GM18498 (cell line): ENCODE results near the gene PACS1.
A peak's percentile ranks its signal among the peaks of the same experiment; 100 is the strongest.

ENCODE experiments used
- ATAC-seq: cut with Tn5 transposase; IDR thresholded peaks from one replicate; pipeline ENCODE4 v1.9.1; 2021; ENCODE audit warnings: mild to moderate bottlenecking, moderate library complexity; ENCODE audit not compliant: unreplicated experiment

The PACS1 gene

GRCh38 chr11:66218846-66219620 lies 149.0 kb downstream of the PACS1 start:
- ATAC-seq, result no peak

GRCh38 chr11:66219846-66220565 lies 149.9 kb downstream of the PACS1 start:
- no peak for ATAC-seq

DNA sequence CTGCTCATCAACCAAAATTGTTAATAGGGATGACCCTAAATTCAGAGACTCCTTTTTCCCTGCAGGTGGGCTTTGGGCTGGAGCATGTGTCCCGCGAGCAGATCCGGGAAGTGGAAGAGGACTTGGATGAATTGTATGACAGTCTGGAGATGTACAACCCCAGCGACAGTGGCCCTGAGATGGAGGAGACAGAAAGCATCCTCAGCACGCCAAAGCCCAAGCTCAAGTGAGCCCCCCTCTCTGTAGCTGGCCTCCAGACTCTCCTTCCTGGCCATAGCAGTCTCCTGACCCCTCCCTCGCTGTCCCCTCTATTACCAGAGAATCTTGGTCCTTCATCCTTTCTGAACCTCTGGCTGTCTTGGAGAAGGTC lies 150.5 kb downstream of the PACS1 start:
- ATAC-seq, result no peak

- no peak for ATAC-seq
Measured at GRCh38 chr11:66221012-66221411, 150.9 kb downstream of the PACS1 start.

GRCh38 chr11:66221726-66222236 lies 151.7 kb downstream of the PACS1 start:
- peak; percentile 8 for ATAC-seq

DNA sequence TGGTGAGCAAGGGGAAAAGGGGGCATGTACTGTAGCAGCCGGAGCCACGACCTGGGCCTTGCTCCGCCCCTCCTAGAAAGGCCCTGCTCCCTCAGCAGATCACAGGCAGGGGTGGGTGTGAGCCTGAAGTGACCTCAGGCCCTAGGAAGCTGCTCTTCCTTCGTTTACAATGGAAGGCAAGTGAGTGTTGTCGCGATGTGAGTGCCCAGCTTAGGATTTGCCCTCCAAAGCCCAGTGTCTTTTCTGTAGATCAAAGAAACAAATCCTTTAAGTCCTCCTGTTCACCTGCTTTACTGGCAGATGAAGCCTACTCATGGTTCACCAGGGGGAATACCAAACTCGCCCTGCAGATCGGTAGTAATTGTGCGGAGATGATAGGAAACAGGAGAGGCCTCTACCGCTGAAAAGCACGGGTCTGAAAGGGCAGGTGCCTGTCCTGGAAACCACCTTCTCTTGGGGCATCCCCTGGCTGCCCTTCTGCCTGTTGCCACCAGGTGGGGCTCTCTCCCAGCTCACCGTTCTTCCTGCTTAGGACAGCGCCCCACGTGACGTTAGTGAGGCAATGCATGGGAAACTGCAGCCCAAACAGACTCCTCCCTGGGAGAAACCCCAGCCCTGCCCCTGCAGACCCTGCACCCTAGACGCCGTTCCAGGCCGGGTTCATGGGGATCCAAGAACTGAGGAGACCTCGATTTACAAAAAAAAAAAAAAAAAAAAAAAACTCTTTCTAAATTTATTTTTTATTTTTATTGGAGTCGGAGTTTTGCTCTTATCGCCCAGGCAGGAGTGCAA lies 152.5 kb downstream of the PACS1 start:
- ATAC-seq, result peak; percentile 86

DNA sequence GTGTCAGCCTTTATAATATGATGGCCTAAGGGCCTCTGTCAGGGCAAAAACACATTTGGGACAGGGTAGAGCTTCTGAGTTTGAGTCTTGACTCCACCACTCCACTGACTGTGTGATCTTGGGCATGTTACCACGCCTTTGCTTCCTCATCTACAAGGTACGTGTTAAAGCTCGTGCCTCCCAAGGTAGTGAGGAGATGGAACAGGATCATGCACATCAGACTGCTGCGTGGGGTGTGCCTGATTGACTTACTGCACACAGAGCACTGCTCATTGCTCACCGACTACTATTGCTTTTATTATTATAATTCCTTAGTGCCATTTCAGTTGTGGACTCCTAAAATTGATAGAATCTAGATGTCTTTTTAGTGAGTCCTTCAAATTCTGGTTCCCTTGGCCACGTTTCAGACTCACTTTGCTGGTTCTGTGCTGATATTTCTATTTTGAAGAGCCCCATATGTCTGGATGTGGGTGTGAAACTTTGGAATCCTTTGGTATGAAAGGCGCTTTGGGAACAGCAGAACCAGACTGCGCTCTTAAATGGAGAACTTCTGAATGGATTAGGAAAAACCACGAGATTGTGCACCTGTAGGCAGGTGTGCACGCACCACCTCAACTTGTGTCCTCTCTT lies 154.3 kb downstream of the PACS1 start:
- ATAC-seq, result no peak

DNA sequence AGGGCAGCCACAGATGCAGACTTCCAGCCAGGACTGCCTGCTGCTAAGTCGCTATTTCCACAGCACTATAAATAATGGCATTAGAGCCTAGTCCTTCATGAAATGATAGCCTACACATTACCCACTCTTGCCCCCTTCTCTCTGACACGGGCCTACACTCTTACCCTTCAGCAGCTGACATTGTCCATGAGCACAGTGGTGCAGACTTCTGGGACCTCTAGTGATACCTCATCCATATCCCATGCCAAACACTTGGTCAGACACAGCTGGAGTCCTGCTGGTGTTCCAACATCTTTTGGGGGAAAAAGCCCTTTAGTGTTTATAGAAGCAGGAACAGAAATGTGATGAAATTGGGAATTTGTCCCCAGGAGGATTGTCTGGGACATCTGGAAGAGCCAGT lies 155.0 kb downstream of the PACS1 start:
- no peak for ATAC-seq

DNA sequence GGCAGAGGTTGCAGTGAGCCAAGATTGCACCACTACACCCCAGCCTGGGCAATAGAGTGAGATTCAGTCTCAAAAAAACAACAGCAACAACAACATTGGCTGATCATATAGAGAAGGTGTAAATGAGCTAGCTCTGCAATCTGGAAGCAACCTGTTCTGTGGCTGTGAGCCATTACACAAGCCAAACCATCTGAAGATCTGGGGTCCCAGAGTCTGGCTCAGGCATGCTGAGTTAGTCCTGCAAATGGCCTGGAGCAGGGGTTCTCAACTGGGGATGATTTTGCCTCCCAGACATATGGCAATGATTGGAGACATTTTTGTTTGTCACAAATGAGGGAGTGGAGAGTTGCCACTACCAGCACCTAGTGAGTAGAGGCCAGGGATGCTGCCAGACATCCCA lies 156.0 kb downstream of the PACS1 start:
- no peak for ATAC-seq

GRCh38 chr11:66227700-66228099 lies 157.6 kb downstream of the PACS1 start:
- no peak for ATAC-seq

- ATAC-seq, result no peak
Measured at GRCh38 chr11:66228521-66228920, 158.4 kb downstream of the PACS1 start.

DNA sequence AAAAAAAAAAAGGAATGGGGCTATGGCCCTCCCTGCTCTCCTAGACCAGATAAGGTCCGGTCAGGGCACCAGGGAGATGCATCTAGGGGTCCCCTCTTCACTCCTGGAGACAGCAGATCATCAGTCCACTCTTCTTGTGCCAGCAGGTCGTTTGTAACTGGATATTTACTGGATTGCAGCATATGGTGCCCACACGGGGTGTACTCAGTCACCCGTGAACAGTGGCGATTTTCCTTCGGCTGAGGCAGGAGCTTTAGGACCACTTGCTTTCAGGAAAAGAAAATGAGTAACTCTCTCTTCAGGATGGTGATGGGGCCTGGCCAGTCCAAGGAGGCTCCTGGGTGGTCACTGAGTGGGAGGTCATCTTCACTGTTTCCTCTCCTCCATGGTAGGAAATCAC lies 160.1 kb downstream of the PACS1 start:
- ATAC-seq, result no peak

DNA sequence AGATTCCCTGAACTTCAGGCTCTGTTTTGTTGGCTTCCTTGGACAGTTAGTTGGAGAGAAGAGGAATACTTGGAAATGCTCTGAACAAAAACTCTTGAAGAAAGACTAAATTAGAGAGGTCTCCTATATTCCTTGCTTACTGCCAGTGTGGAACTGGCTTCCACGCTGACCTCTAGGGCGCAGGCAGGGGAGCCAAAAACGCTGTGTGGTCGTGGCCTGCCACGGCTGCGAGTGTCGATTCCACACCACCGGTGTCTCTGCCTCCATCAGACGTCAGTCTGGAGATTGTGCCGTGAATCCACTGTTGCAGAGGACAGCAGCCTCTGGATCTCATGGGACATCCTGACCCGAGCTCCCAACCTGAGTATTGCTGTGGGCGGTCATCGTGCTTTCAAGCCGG lies 160.9 kb downstream of the PACS1 start:
- no peak for ATAC-seq

GRCh38 chr11:66231561-66231960 lies 161.5 kb downstream of the PACS1 start:
- ATAC-seq, result no peak

DNA sequence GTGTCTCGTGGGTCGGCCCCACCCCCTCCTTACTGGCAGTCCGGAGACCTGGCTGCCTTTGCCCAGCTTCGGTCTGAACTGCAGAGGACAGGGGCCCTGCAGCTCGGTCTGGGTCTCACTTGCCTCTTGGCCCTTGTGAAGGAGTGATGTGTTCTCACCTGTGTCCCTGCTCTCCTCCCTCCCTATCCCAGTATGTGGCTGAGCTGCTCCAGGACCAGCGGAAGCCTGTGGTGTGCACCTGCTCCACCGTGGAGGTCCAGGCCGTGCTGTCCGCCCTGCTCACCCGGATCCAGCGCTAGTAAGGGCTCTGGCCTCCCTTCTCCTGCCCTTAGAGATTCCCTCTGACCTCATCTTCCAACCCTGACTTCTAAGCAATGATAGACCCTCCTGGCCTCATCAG lies 162.7 kb downstream of the PACS1 start:
- ATAC-seq, result no peak

DNA sequence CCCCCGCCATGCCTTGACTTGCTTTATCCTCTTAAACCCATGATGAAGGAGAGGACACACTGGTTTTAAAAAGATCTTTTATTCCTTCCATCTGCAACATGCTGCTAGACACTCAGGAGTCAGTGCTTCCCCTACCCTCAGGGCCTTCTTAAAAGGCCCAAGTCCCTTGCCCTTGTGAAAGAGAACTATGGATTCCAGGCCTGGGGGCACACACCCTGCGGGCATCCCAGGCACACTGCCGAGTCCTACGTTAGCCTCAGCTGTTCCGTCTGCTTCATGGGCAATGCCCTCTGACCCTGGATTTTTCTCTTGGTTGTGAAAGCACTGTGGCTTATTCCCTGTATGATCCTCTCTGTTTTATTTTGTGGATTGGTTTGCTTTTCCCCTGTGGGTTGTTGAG lies 163.2 kb downstream of the PACS1 start:
- no peak for ATAC-seq

- no peak for ATAC-seq
Measured at GRCh38 chr11:66235141-66235540, 165.1 kb downstream of the PACS1 start.

DNA sequence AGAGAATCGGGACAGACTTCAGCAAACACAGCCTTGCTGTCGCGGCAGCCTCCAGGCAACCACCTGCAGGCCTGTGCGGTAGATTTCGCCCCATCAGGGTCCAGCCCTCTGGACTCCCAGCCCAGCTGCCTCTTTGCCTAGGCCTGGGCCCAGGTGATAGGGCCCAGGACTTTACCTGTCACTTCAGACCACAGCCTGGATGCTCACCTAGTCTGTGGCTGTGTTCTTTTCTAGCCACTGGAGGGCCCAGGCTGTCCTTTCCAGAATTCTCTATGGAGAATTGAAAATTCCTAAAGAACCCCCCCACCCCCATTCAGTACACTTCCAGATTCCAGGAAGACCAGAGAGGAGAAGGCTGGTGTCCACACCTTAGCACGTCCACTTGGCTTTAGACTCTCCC lies 167.8 kb downstream of the PACS1 start:
- no peak for ATAC-seq

DNA sequence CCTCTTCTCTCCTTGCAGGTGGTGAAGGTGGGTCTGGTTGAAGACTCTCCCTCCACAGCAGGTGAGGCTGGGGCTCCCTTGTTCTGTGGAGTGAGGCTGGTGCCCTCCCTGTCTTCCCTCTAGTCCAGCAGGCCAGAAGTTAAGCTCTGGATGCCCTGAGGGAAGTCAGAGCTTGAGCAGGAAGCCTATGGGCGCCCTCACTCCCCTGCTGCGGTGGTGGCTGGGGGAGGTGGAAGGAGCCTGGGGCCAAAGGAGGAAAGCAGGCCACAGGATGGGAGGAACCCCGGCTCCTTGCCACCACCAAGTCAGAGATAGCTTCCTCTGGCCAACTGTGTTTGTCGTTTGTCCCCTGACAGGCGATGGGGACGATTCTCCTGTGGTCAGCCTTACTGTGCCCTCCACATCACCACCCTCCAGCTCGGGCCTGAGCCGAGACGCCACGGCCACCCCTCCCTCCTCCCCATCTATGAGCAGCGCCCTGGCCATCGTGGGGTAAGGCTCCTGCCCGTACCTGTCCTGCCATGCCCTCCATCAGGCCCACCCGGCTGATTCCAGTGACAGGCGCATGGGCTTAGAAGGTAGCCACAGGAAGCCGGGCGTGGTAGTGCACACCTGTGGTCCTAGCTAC lies 168.8 kb downstream of the PACS1 start:
- ATAC-seq, result no peak

DNA sequence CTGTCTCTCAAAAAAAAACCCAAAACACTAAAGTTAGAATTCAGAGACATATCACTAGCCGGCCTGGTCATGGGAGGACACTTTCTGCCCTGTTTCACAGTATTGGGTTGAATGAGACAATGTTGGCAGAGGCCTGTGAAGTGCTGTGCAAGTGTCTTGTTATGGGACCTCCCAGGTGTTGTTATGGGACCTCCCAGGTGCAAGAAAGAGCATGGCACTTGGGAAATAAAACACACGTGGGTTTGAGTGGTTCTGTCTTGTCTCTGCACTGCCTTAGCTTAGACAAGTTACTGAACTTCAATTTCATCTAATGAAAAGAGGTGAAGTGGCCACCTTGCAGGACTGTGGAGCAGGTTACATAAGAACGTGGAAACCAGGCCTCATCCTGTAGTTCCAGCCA lies 169.4 kb downstream of the PACS1 start:
- ATAC-seq, result no peak
